GM18507 (cell line): ENCODE results near the gene TRHDE.

Source experiments
- DNase-seq: peaks from one replicate; pipeline ENCODE4 v3.0.0; 2011; ENCODE audit warnings: low read depth; ENCODE audit not compliant: insufficient read length; ENCODE audit errors: extremely low spot score
- FAIRE-seq: peaks from 2 replicates; lab custom pipeline; 2011; peaks lifted over from hg19 to GRCh38; lab: Jason Lieb, UNC

The TRHDE gene

GRCh38 chr12:72272731-72273498 is 745 bp downstream of the TRHDE start:
- no peak for DNase-seq
- no peak for FAIRE-seq

- FAIRE-seq (no peak), DNase-seq (no peak)
Observed at GRCh38 chr12:72273499-72273837, 1.3 kb downstream of the TRHDE start.

GRCh38 chr12:72273851-72274351 is 1.7 kb downstream of the TRHDE start:
- FAIRE-seq (no peak), DNase-seq (no peak)

- DNase-seq (no peak), FAIRE-seq (no peak)
Observed at GRCh38 chr12:72274931-72275330, 2.8 kb downstream of the TRHDE start.

GRCh38 chr12:72275526-72275925 is 3.4 kb downstream of the TRHDE start:
- FAIRE-seq (no peak), DNase-seq (no peak)

- DNase-seq, result no peak
- FAIRE-seq, result no peak
Observed at GRCh38 chr12:72276181-72276805, 4.1 kb downstream of the TRHDE start.

- FAIRE-seq (no peak), DNase-seq (no peak)
Observed at GRCh38 chr12:72277415-72277814, 5.2 kb downstream of the TRHDE start.

- DNase-seq (no peak), FAIRE-seq (no peak)
Observed at GRCh38 chr12:72278894-72279293, 6.7 kb downstream of the TRHDE start.

GRCh38 chr12:72281126-72281525 is 9.0 kb downstream of the TRHDE start:
- DNase-seq (no peak), FAIRE-seq (no peak)

- FAIRE-seq (no peak), DNase-seq (no peak)
Observed at GRCh38 chr12:72282721-72283120, 10.6 kb downstream of the TRHDE start.

- FAIRE-seq (no peak), DNase-seq (no peak)
Observed at GRCh38 chr12:72285861-72286260, 13.7 kb downstream of the TRHDE start.

GRCh38 chr12:72286526-72286925 is 14.4 kb downstream of the TRHDE start:
- FAIRE-seq (no peak), DNase-seq (no peak)

- no peak for DNase-seq
Observed at GRCh38 chr12:72288436-72288835, 16.3 kb downstream of the TRHDE start.

GRCh38 chr12:72288911-72289310 is 16.7 kb downstream of the TRHDE start:
- no peak for DNase-seq
- FAIRE-seq, result no peak

More at GRCh38 chr12:72288436-72288835, 16.3 kb downstream of the TRHDE start:
- FAIRE-seq, result no peak

GRCh38 chr12:72289633-72290032 is 17.5 kb downstream of the TRHDE start:
- DNase-seq (no peak), FAIRE-seq (no peak)

GRCh38 chr12:72291175-72291574 is 19.0 kb downstream of the TRHDE start:
- DNase-seq, result no peak
- no peak for FAIRE-seq

- FAIRE-seq, result no peak
- DNase-seq, result no peak
Observed at GRCh38 chr12:72293701-72294100, 21.5 kb downstream of the TRHDE start.

GRCh38 chr12:72295101-72295500 is 22.9 kb downstream of the TRHDE start:
- DNase-seq (no peak), FAIRE-seq (no peak)

- DNase-seq (no peak), FAIRE-seq (no peak)
Observed at GRCh38 chr12:72295744-72296143, 23.6 kb downstream of the TRHDE start.

GRCh38 chr12:72296389-72296788 is 24.2 kb downstream of the TRHDE start:
- FAIRE-seq, result no peak

GRCh38 chr12:72297666-72298065 is 25.5 kb downstream of the TRHDE start:
- DNase-seq (no peak), FAIRE-seq (no peak)

More at GRCh38 chr12:72296389-72296788, 24.2 kb downstream of the TRHDE start:
- DNase-seq, result no peak
